Neural cell (in vitro differentiated cells): ENCODE results near the gene MICAL2. TPM values are rescaled to one million over a fixed set of nuclear protein-coding genes. Genes with fewer than 3 reads are reported as not detected.

Source experiments
- H2AFZ ChIP-seq: fragments of 200-600, 300-800 bp; sonication (generic), shearing (Covaris generic); 2 replicates; pipeline ENCODE4 v1.6.0; 2014; ENCODE audit warnings: low read depth, mild to moderate bottlenecking, antibody characterized with exemption, low read length, moderate library complexity
- H3F3A ChIP-seq: fragments of 200-600 bp; shearing (Covaris generic); 2 replicates; pipeline ENCODE4 v1.6.1; 2016; ENCODE audit warnings: mild to moderate bottlenecking, moderate library complexity, mixed read lengths, antibody characterized with exemption, low read length; ENCODE audit not compliant: insufficient read depth, poor library complexity, severe bottlenecking
- H3K27ac ChIP-seq: fragments of 200-600, 300-800 bp; sonication (generic), shearing (Covaris generic); 2 replicates; pipeline ENCODE4 v1.5.1; 2014; ENCODE audit warnings: mild to moderate bottlenecking, low read length, moderate library complexity
- H3K27me3 ChIP-seq: fragments of 300-800, 200-600 bp; sonication (generic), shearing (Covaris generic); 2 replicates; pipeline ENCODE4 v1.6.0; 2014; ENCODE audit warnings: mild to moderate bottlenecking, low read depth, low read length, moderate library complexity; ENCODE audit not compliant: insufficient read depth
- H3K36me3 ChIP-seq: fragments of 300-800, 200-600 bp; sonication (generic), shearing (Covaris generic); 2 replicates; pipeline ENCODE4 v1.5.1; 2014; ENCODE audit warnings: mild to moderate bottlenecking, antibody characterized with exemption, low read length, moderate library complexity; ENCODE audit not compliant: insufficient read depth
- H3K4me2 ChIP-seq: fragments of 300-800, 200-600 bp; sonication (generic), shearing (Covaris generic); 2 replicates; pipeline ENCODE4 v1.6.0; 2014; ENCODE audit warnings: mild to moderate bottlenecking, low read length
- H3K4me3 ChIP-seq: fragments of 300-800, 200-600 bp; sonication (generic), shearing (Covaris generic); 2 replicates; pipeline ENCODE4 v1.5.1; 2014; ENCODE audit warnings: mild to moderate bottlenecking, low read length, moderate library complexity
- H3K79me2 ChIP-seq: fragments of 200-600 bp; shearing (Covaris generic); replicated peaks from 2 replicates; pipeline ENCODE4 v1.6.0; 2014; ENCODE audit warnings: mild to moderate bottlenecking, low read length, moderate library complexity; ENCODE audit not compliant: insufficient read depth
- H3K9ac ChIP-seq: fragments of 300-800, 200-600 bp; sonication (generic), shearing (Covaris generic); 2 replicates; pipeline ENCODE4 v1.6.1; 2016; ENCODE audit warnings: mild to moderate bottlenecking, low read length, mixed read lengths
- H3K9me2 ChIP-seq: fragments of 200-600 bp; shearing (Covaris generic); 2 replicates; pipeline ENCODE4 v1.6.1; 2016; ENCODE audit warnings: mild to moderate bottlenecking, low read length, mixed read lengths; ENCODE audit not compliant: insufficient read depth
- H3K9me3 ChIP-seq: fragments of 200-600, 300-800 bp; sonication (generic), shearing (Covaris generic); 2 replicates; pipeline ENCODE4 v1.6.1; 2016; ENCODE audit warnings: mild to moderate bottlenecking, mixed run types, low read length, moderate library complexity, mixed read lengths
- H4K20me1 ChIP-seq: fragments of 200-600 bp; shearing (Covaris generic); 2 replicates; pipeline ENCODE4 v1.6.1; 2016; ENCODE audit warnings: mild to moderate bottlenecking, mixed run types; ENCODE audit not compliant: insufficient read depth
- EP300 ChIP-seq: fragments of 450-650 bp; conservative IDR thresholded peaks from 2 replicates; pipeline ENCODE4 v1.6.1; 2014; ENCODE audit warnings: antibody characterized with exemption, mild to moderate bottlenecking, moderate library complexity; ENCODE audit not compliant: poor library complexity, severe bottlenecking
- EZH2 ChIP-seq: fragments of 200-600, 300-800 bp; shearing (Covaris generic), sonication (generic); IDR thresholded peaks from 2 replicates; pipeline ENCODE4 v1.6.1; 2014; ENCODE audit warnings: antibody characterized with exemption, low read length, borderline replicate concordance, mild to moderate bottlenecking; ENCODE audit not compliant: insufficient read depth, poor library complexity, severe bottlenecking
- MXI1 ChIP-seq: fragments of 450-650 bp; conservative IDR thresholded peaks from 2 replicates; pipeline ENCODE4 v1.6.1; 2014; ENCODE audit warnings: antibody characterized with exemption, mild to moderate bottlenecking; ENCODE audit not compliant: poor library complexity, severe bottlenecking
- POLR2AphosphoS5 ChIP-seq: IDR thresholded peaks from 2 replicates; pipeline ENCODE4 v1.6.1; 2012
- RAD21 ChIP-seq: fragments of 450-650 bp; conservative IDR thresholded peaks from 2 replicates; pipeline ENCODE4 v1.6.1; 2014; ENCODE audit warnings: antibody characterized with exemption, mild to moderate bottlenecking, moderate library complexity
- REST ChIP-seq: IDR thresholded peaks from 2 replicates; pipeline ENCODE4 v1.6.1; 2012; ENCODE audit warnings: borderline replicate concordance
- SMC3 ChIP-seq: fragments of 450-650 bp; conservative IDR thresholded peaks from 2 replicates; pipeline ENCODE4 v1.6.1; 2014; ENCODE audit warnings: antibody characterized with exemption, mild to moderate bottlenecking, moderate library complexity; ENCODE audit not compliant: poor library complexity
- TAF1 ChIP-seq: IDR thresholded peaks from 2 replicates; pipeline ENCODE4 v1.6.1; 2012; ENCODE audit warnings: low read depth
- polyA plus RNA-seq: library from polyadenylated mRNA; depleted of rRNA; stranded (reverse); fragments of >200 nt; gene quantifications from 2 replicates; pipeline ENCODE4 v1.2.3, GENCODE V29; 2014
- TF ChIP-seq, protein P1 (sequence below): fragments of 450-650 bp; IDR thresholded peaks from 2 replicates; pipeline ENCODE4 v1.5.1; 2014; ENCODE audit warnings: antibody characterized with exemption, mild to moderate bottlenecking, moderate library complexity; ENCODE audit not compliant: poor library complexity, severe bottlenecking

Gene MICAL2
- polyA plus RNA-seq, 1 donor from 2014 or later: 2.2 TPM

GRCh38 chr11:12148882-12149281 is 38.5 kb downstream of the MICAL2 start:
- no peaks in the 10 kb centered on the region for H3K9me3 ChIP-seq
- no peaks in the 10 kb centered on the region for H3F3A ChIP-seq
- no peaks in the 10 kb centered on the region for H3K79me2 ChIP-seq
- H3K36me3 ChIP-seq: no peaks in the 10 kb centered on the region
- H3K4me3 ChIP-seq: no peak overlapping the region
- TF ChIP-seq MXI1: no peak
- H2AFZ ChIP-seq: no peak overlapping the region
- no peak overlapping the region for H3K9ac ChIP-seq
- H3K4me2 ChIP-seq: no peak overlapping the region
- no peaks in the 10 kb centered on the region for H3K27me3 ChIP-seq
- no peak overlapping the region for H3K27ac ChIP-seq
- no peaks in the 10 kb centered on the region for H4K20me1 ChIP-seq
- no peaks in the 10 kb centered on the region for H3K9me2 ChIP-seq

DNA sequence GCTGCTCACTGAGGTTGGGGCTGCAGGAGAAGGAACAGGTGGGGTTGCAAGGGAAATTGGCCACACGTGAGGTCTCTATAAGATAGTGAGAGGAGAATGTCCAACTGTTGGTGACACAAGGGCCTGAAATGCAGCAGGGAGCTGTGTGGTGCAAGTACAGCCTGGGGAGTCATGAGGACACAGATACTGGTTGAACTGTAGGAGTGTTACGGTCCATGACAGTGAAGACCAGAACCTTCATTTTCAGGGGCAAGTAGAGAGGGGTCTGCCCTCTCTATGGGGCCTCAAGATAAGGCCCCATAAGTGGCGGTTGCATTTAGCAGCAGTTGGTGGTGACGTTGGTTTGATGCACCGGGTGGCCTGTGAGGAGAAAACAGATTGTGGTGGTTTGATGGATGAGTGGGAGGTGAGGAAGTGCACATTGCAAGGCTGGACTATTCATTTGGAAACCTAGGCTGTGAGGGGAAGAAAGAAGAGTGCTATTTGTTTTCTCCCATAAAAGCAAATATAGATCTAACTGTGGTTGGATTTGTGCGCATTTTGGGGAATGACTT is 39.4 kb downstream of the MICAL2 start:
- Histone ChIP-seq H3K9me3 (no peaks in the 10 kb centered on the region), H4K20me1 (no peaks in the 10 kb centered on the region), H3K9me2 (no peaks in the 10 kb centered on the region), H3K36me3 (no peaks in the 10 kb centered on the region), H3K4me3 (no peak overlapping the region), H3K9ac (no peak overlapping the region), H3K27ac (no peak overlapping the region), H3K27me3 (no peaks in the 10 kb centered on the region), H3F3A (no peaks in the 10 kb centered on the region), H3K79me2 (no peaks in the 10 kb centered on the region), H3K4me2 (no peak overlapping the region), H2AFZ (no peak overlapping the region)
- TF ChIP-seq, protein P1, sequence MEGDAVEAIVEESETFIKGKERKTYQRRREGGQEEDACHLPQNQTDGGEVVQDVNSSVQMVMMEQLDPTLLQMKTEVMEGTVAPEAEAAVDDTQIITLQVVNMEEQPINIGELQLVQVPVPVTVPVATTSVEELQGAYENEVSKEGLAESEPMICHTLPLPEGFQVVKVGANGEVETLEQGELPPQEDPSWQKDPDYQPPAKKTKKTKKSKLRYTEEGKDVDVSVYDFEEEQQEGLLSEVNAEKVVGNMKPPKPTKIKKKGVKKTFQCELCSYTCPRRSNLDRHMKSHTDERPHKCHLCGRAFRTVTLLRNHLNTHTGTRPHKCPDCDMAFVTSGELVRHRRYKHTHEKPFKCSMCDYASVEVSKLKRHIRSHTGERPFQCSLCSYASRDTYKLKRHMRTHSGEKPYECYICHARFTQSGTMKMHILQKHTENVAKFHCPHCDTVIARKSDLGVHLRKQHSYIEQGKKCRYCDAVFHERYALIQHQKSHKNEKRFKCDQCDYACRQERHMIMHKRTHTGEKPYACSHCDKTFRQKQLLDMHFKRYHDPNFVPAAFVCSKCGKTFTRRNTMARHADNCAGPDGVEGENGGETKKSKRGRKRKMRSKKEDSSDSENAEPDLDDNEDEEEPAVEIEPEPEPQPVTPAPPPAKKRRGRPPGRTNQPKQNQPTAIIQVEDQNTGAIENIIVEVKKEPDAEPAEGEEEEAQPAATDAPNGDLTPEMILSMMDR: no peak

GRCh38 chr11:12150831-12151382 is 40.5 kb downstream of the MICAL2 start:
- Histone ChIP-seq H3K9me2 (no peaks in the 10 kb centered on the region), H3K27ac (no peak overlapping the region), H3K4me2 (no peak overlapping the region), H3K9me3 (no peaks in the 10 kb centered on the region), H3F3A (no peaks in the 10 kb centered on the region), H3K4me3 (no peak overlapping the region), H3K36me3 (no peaks in the 10 kb centered on the region), H3K79me2 (no peaks in the 10 kb centered on the region), H2AFZ (no peak overlapping the region), H3K27me3 (no peaks in the 10 kb centered on the region), H4K20me1 (no peaks in the 10 kb centered on the region), H3K9ac (no peak overlapping the region)
- TF ChIP-seq EZH2: no peak
- no peak for TF ChIP-seq MXI1
- no peak for TF ChIP-seq EP300
- TF ChIP-seq, protein P1: no peak
- no peak for TF ChIP-seq RAD21
- TF ChIP-seq TAF1: no peak
- TF ChIP-seq POLR2AphosphoS5: no peak
- no peak for TF ChIP-seq SMC3
- no peak for TF ChIP-seq REST
